Activated B cell treated with CpG ODN at 0.5 μM for 24 hours (primary cell): Measurements from ENCODE around the gene SYNE1. TPM values are rescaled to one million over a fixed set of nuclear protein-coding genes. Genes with fewer than 3 reads are reported as not detected.
"Not testable (repeated sequence)": the region's sequence is repeated elsewhere in the genome, so short reads cannot be mapped to it uniquely, and the experiment has no call there.

Experiments used
- ATAC-seq: fragments of 200-7000 bp; cut with Tn5 transposase; one replicate; pipeline ENCODE4 v1.10.0; 2021; ENCODE audit warnings: low read depth, mild to moderate bottlenecking, moderate library complexity
- CTCF ChIA-PET: fragments of 350-600 bp; sonication (Branson Sonifier 250); formaldehyde crosslinking; loops from one replicate; lab custom pipeline; 2021; ENCODE audit warnings: antibody characterized with exemption; lab: Charles Lee
- POLR2A ChIA-PET: fragments of 350-600 bp; sonication (Branson Sonifier 250); formaldehyde crosslinking; loops from one replicate; lab custom pipeline; 2021; ENCODE audit warnings: antibody characterized with exemption; lab: Charles Lee
- DNase-seq: peaks from one replicate; pipeline ENCODE4 v3.0.0; 2022
- H3K27ac Mint-ChIP-seq: one replicate; pipeline ENCODE4 v1.8.0; 2020; ENCODE audit warnings: mixed read lengths
- H3K27me3 Mint-ChIP-seq: one replicate; pipeline ENCODE4 v1.8.0; 2021; ENCODE audit warnings: mixed read lengths
- H3K36me3 Mint-ChIP-seq: one replicate; pipeline ENCODE4 v1.8.0; 2021; ENCODE audit warnings: low read depth, mixed read lengths
- H3K4me1 Mint-ChIP-seq: one replicate; pipeline ENCODE4 v1.8.0; 2021; ENCODE audit warnings: mixed read lengths
- H3K4me3 Mint-ChIP-seq: one replicate; pipeline ENCODE4 v1.8.0; 2020; ENCODE audit warnings: mild to moderate bottlenecking, mixed read lengths
- H3K9me3 Mint-ChIP-seq: one replicate; pipeline ENCODE4 v1.8.0; 2020; ENCODE audit warnings: mixed read lengths
- CTCF ChIP-seq: fragments of 200-600 bp; IDR thresholded peaks from one replicate; pipeline ENCODE4 v1.8.0; 2022; ENCODE audit warnings: antibody characterized with exemption, mild to moderate bottlenecking
- intact Hi-C: fragments of 100-400 bp; cut with micrococcal nuclease; formaldehyde crosslinking; loops from one replicate; pipeline ENCODE4 v1.15.1; 2024
- total RNA-seq: library from RNA; stranded (reverse); gene quantifications from 2 replicates; pipeline ENCODE4 v1.2.3, GENCODE V29; 2022

The SYNE1 gene
- total RNA-seq, 1 donor from 2014 or later = 74.9 TPM

GRCh38 chr6:152147269-152147668, 489.9 kb downstream of the SYNE1 start:
- Mint-ChIP-seq H3K4me1 (no peaks in the 10 kb centered on the region), H3K4me3 (no peak overlapping the region), H3K27me3 (no peaks in the 10 kb centered on the region), H3K36me3 (peaks cover 91% of the 10 kb centered on the region), H3K9me3 (no peaks in the 10 kb centered on the region), H3K27ac (peak overlapping the region; percentile 16)
- DNase-seq (no peak), ATAC-seq (no peak)
- POLR2A ChIA-PET = no interaction called here
- CTCF ChIA-PET = no interaction called here
- TF ChIP-seq CTCF = no peak
- intact Hi-C loops = no loop called here

DNA sequence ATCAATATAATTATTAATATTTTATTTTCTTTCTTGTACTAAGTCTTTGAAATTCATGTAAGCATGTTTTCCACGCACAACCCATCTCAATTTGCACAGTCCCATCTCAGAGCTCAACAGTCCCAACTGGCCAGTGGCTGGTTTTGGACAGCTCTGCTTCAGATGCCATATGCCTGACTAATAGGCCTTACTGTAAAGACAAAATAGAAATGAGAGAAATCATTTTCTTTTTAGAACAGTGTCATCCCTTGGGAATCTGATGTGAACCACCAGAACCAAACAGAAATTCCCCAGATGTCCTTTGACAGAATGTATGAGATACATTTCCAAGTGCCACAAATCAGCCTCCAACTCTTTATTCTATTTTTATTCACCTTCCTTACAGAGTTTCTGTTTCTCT, 490.8 kb downstream of the SYNE1 start:
- Mint-ChIP-seq H3K9me3 (no peaks in the 10 kb centered on the region), H3K4me1 (no peaks in the 10 kb centered on the region), H3K27me3 (no peaks in the 10 kb centered on the region), H3K4me3 (no peak overlapping the region), H3K27ac (no peak overlapping the region), H3K36me3 (peaks cover 84% of the 10 kb centered on the region)
- intact Hi-C loops = no loop called here
- CTCF ChIA-PET = no interaction called here
- DNase-seq (no peak), ATAC-seq (no peak)
- POLR2A ChIA-PET = no interaction called here
- no peak for TF ChIP-seq CTCF

DNA sequence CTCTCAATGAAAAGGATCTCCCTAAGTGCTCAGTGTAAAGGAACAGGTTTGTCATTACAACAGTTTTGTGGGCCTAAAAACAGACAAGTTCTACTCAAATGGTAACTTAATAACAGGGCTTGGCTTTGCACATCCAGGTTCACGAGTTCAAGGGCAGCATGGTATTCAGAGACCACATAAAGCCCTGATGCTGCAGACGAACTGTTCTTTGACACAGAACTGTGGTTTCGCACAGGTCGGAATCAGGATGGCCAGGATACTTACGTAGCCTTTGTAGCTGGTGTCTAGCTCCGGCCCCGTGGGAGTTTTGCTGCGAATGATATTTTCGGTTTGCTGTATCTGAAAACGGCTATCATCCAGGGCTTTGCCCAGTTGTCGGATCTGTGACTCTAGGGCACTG, 493.8 kb downstream of the SYNE1 start:
- Mint-ChIP-seq H3K4me1 (no peaks in the 10 kb centered on the region), H3K4me3 (no peak overlapping the region)

DNA sequence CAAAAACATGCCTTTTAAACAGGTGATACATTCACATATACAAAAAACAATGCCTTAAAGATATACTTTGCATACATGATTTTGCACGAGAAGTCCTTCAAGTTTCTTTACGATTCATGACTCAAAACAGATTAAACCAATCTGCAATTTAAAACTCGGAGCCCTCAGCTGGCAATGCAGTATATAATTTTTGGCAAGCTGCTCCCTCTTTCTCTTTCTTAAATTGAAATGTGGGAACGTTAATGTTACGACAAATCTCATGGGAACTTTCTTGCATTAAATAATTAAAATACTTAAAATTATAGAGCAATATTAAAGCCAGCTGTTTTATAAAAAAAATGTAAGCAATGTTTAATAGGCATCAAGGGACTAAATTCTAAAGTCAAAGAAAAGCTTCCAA, 495.1 kb downstream of the SYNE1 start:
- CTCF ChIA-PET = interaction anchor here (1.4 kb wide), 1 partner anchor 14 kb away, joined by 3 read pairs; no protein-coding TSS in a partner anchor
- H3K36me3 Mint-ChIP-seq = peaks cover 83% of the 10 kb centered on the region

More for the DNA sequence above, 493.8 kb downstream of the SYNE1 start:
- POLR2A ChIA-PET = interaction anchor here (1.2 kb wide), 1 partner anchor 42 kb away, joined by 4 read pairs; no protein-coding TSS in a partner anchor
- intact Hi-C loops = no loop called here
- H3K9me3 Mint-ChIP-seq = no peaks in the 10 kb centered on the region
- H3K36me3 Mint-ChIP-seq = peaks cover 85% of the 10 kb centered on the region
- no peaks in the 10 kb centered on the region for H3K27me3 Mint-ChIP-seq
- ATAC-seq (no peak), DNase-seq (no peak)
- H3K27ac Mint-ChIP-seq = no peak overlapping the region
- no peak for TF ChIP-seq CTCF
- CTCF ChIA-PET = interaction anchor here (1.4 kb wide), 1 partner anchor 13 kb away, joined by 3 read pairs; no protein-coding TSS in a partner anchor

DNA sequence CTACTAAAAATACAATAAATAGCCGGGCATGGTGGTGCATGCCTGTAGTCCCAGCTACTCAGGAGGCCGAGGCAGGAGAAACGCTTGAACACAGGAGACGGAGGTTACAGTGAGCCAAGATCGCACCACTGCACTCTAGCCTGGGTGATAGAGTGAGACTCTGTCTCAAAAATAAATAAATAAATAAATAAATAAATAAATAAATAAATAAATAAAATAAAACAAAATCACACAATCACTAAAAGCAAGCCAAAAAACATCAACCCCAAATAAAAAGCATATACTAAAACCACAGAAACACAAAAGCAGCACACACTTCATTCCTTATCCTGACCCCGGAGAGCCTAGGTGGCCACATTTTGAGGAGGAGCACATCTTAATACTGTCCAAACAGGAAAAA, 498.8 kb downstream of the SYNE1 start:
- H3K27me3 Mint-ChIP-seq, intact Hi-C loops, POLR2A ChIA-PET, H3K9me3 Mint-ChIP-seq, CTCF ChIA-PET, DNase-seq, H3K4me3 Mint-ChIP-seq, ATAC-seq, H3K4me1 Mint-ChIP-seq, H3K27ac Mint-ChIP-seq: not testable (repeated sequence)
- H3K36me3 Mint-ChIP-seq = peaks cover 89% of the 10 kb centered on the region

More for the DNA sequence above, 495.1 kb downstream of the SYNE1 start:
- POLR2A ChIA-PET = no interaction called here
- no peak for ATAC-seq
- Mint-ChIP-seq H3K4me1 (no peaks in the 10 kb centered on the region), H3K9me3 (no peaks in the 10 kb centered on the region), H3K27me3 (no peaks in the 10 kb centered on the region), H3K4me3 (no peak overlapping the region), H3K27ac (no peak overlapping the region)
- no peak for TF ChIP-seq CTCF
- intact Hi-C loops = no loop called here
- no peak for DNase-seq

DNA sequence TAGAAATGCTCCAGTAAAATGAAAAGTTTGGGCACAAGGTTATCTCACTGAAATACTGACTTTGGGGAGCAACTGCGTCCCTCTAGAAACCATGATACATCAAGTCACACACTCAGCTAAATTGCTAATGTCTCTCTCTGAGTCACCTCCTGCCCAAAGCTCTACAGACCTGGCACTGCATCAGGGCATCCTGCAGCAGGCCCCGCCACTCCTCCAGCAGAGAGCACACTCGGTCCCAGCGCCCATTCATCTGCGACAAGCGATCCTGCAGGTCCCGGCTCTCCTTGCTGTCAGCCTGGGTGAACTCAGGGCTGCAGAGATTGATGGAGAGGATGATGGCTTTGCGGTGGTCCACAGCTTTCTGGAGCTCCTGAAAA, 500.7 kb downstream of the SYNE1 start:
- no peak overlapping the region for H3K4me3 Mint-ChIP-seq
- no peaks in the 10 kb centered on the region for H3K4me1 Mint-ChIP-seq
- H3K9me3 Mint-ChIP-seq = no peaks in the 10 kb centered on the region
- CTCF ChIA-PET = interaction anchor here (0.8 kb wide), 1 partner anchor 11 kb away, joined by 3 read pairs; no protein-coding TSS in a partner anchor
- peaks cover 94% of the 10 kb centered on the region for H3K36me3 Mint-ChIP-seq
- no peak for ATAC-seq
- no peaks in the 10 kb centered on the region for H3K27me3 Mint-ChIP-seq
- intact Hi-C loops = no loop called here
- POLR2A ChIA-PET = no interaction called here
- DNase-seq = no peak
- TF ChIP-seq CTCF = no peak
- H3K27ac Mint-ChIP-seq = no peak overlapping the region
